ENCODE data around the gene CSTPP1.

Gene CSTPP1

DNA sequence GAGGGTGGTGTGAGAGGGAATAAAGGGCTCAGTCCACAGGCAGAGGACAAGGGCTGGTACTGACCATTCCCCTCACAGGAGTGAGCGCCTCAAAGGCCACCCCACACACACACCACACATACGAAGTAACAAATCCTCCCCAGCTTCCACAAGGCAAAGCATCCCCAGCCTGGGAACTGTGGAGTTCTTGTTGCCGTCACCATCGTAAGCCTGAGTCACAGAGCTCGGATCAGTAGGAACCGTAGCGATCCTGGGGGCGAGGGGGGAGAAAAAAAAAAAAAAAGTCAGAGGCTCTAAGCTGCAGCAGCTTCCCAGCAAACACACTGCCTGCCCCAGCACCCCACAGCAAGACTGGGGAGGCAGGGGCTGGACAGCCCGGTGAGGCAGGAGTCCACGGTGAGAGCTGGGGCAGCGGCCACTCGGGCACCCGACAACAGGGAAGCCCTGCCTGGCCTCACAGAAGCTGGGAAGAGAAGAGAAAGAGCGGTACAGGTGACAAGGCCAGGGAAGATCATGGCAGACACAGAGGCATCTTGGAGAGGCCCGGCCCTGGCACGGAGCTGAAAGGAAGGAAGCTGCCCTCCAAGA, 228.8 kb downstream of the CSTPP1 start:
- no peak for DNase-seq

DNA sequence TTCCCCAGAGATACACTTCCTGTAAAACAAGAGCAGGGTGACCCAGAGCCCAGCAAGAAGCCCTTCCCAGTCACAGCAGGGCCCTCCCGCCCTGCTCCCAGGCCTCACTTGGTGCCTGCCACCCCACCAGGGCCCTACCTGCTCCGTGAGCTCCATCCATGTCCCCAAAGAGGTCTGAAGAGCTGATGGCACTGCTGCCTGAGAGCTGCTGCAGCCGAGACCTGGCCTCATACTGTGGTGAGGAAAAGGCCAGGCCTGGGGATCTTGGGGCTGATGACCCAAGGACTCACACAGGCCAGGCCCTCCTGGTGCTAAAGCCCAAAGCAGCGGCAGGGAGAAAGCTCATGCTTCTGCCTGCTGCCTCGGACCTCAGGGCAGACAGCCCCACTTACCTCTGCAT, 229.8 kb downstream of the CSTPP1 start:
- no peak for DNase-seq

DNA sequence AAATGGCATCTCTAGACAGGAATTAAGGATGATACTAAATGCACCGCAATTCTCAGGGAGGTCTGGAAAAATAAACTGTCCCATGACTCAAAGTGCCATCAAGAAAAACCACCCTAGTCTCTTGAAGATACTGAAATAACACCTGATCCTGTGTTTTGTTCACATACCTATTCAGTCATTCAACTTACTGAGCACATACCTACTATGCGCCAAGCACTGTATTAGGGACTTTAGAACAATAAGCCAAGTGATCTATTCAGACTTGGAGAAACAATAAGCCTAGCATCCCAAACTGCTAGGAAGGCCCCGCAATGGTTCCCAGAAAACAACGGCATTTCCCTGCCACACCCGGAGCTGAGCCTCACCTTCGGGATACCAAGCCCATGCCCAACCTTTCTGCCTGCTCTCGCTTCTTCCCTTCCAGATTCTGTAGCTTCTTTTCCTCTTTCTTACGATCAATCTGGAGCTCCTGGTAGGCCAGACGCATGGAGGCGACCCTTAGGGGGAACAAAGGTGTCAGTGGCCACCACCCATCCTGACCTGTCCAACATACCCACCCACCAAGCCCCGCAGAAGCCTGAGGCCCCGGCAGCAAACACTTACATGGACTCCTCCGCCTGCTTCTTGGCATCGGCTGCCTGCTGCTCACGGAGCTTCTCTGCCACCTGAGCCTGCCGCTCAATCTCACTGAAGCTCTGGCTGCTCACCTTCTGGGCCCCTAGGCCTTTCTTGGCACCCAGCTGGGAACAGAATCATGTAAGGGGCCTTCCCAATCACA, 234.7 kb downstream of the CSTPP1 start:
- no peak for DNase-seq

DNA sequence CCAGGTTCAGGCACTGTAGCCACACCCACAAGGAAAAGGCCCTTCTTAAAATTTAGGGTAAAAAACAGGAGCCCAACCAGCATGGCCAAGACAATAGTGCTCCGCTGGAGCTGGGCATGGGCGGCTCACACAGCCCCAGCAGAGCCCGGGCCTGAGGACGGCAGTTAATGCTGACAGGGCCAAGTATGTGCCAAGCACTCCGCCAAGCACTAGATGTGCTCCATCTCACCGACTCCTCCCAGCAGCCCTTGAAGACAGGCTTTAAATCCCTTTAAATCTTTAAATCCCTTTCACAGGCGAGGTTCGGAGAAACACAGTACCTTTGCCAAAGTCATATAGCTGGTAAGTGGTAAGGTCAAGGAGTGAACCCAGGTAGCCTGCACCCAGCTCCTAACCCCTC, 235.3 kb downstream of the CSTPP1 start:
- DNase-seq, result no peak

DNA sequence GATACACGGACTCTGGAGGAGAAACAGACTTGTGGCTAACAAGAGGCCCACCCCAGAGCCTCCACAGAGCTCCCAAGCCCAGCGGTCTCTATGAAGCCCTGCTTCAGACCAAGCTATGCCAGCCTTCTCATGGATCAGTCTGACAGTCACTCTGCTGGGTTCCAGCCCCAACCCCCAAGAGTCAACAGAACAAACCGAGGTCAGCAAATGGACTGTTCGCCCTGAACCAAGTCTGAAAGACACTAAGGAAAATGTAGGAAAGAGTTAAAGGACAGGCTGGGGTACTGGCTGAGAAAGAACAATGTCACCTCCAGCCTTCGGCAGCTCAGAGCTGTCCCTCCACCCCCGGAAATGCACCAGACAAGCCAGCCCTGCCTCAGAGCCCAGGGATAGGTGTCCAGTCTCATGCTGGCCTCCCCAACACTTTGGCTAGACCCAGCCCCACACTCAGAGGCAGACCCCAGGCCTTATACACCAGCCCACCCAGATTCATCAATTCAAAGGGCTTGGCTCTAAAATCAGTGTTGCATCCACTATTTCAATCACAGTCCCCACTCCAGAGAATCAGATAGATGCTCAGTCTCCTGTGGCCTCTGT, 236.3 kb downstream of the CSTPP1 start:
- no peak for DNase-seq

DNA sequence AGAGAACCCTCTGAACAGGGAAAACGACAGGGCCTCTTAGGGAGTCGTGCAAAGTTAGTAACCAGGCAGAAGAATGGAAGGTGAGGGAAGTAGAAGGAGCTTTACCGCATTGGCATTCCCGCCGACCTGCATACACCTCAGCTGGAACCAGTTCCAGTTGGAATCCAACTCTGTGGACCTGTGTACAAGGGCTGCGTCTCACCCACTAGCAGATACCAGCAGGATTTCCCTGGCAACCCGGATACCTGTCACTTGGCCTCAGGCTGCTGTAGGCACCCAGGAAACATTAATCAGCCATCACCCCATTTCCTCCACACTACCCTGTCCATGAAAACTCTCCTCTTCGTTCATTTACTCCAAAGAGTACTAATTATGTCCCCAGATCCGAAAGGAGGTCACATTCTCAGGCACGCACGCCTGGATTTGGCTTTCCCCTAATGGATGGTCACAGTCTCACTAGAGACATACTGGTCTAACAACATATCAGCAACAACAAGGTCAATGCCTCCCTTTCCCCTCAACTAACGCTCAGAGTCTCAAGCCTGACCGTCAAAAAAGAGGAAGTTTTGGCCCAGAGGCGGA, 239.3 kb downstream of the CSTPP1 start:
- DNase-seq, result no peak

DNA sequence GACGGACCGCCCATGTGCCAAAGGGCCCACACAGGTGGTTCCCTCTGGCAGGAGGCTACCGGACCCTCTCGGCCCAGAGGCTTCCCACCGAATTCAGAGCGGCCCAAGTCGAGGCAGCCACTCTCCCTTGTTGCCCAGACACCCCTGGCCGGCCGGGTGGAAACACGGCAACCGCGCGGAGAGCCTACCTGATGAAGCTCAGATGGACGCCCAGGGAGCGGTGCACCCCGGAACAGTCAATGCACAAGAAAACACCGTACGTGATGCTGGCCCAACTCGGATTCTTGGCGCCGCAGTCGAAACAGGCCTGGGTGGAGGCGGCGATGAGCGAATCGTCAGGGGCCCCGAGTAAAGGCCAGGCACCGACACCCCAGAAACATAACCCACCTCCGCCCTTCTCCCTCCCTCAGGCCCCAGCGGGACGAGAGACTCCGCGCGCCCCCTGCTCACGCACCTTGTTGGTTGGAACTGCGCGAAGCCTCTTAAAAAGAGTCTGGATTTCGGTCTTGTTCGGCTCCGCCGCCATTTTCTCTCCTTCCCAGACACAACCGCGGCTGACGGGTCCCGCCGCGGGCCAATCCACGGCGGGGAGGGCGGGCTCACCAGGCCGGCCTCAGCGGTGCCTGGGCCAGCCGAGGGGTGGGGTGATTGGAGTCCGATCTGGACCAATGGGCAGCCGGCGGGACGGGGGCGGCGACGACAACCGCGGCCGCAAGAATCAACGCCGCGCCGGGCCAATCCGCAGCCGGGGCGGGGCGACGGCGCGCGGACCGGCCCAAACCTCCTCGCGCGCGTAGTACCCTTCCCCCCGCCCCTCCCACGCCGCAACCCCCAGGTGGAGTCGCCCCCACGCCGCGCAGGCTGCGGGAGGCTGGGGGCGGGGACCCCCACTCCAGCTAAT, 240.0 kb downstream of the CSTPP1 start, which contains the start of gene ARFGAP2:
Gene ARFGAP2 (minus strand): TSS at position 552 of the 901 bp plus-strand sequence. CDS start 26 bp downstream, at position 526.
- peak; percentile 97 for DNase-seq

DNA sequence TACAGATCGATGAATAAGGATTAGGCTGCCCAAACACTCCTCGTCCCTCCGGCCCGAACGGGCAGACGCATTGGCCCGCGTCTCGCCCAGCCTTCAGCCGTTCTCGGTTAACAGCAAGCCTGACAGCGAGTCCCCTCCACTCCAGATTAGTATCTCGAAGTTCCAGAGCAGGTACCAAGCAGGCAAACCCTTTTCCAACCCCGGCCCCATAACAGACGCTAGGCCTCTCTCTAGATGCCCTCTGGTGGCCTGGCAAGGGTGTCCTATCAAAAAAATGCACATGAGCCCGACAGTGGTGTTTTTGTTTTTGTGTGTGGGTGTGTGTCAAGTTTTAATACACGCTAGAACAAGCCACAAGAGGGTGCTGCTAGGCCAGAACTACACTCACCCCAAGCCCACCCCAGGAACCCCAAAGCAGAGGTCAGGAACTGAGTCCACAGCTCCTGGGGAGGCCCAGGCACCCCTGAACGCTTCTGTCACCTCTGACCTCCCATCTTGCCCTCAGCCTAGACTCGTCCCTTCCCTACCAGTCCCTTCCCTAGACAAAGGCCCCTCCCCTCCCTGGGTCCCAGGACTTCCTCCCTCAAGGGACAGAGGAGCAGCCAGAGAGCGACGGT, 240.8 kb downstream of the CSTPP1 start:
- peak; percentile 69 for DNase-seq

DNA sequence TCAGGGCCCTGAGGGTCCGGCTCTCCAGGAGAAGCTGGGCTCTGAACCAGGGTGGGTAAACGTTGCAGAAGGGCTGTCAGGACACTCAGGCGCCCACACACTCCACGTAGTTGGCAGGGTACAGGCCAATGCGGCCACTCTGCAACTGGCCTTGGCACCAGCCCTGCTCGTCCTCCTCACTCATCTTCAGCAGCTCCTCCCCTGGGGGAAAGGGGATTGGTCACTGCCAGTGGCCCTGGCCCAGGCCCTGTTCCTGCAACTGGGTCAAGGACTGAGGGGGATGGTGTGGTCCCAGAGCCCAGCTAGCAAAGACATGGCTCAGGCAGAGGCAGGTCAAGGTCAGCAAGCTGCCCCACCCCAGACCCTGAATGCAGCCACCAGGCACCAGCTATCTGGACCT, 241.3 kb downstream of the CSTPP1 start:
- no peak for DNase-seq

DNA sequence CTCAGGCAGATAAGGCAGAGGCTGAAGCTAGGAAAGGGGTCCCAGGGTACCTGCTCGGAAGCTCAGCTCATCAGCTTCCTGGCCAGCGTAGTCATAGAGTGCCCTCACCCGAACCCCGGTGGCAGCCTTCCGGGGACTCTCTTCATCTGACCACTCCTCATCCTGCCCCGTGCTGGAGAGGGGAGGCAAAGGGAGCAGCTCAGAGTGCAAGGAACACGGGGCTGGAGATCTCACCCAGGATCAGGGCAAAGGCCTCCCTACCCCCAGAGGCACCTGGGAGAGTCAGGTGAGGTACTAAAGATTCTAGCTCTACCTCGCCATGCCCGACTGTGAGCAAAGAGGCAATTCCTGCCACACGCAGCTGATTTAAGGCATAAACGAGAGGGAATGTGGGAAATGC, 241.8 kb downstream of the CSTPP1 start:
- DNase-seq, result no peak

DNA sequence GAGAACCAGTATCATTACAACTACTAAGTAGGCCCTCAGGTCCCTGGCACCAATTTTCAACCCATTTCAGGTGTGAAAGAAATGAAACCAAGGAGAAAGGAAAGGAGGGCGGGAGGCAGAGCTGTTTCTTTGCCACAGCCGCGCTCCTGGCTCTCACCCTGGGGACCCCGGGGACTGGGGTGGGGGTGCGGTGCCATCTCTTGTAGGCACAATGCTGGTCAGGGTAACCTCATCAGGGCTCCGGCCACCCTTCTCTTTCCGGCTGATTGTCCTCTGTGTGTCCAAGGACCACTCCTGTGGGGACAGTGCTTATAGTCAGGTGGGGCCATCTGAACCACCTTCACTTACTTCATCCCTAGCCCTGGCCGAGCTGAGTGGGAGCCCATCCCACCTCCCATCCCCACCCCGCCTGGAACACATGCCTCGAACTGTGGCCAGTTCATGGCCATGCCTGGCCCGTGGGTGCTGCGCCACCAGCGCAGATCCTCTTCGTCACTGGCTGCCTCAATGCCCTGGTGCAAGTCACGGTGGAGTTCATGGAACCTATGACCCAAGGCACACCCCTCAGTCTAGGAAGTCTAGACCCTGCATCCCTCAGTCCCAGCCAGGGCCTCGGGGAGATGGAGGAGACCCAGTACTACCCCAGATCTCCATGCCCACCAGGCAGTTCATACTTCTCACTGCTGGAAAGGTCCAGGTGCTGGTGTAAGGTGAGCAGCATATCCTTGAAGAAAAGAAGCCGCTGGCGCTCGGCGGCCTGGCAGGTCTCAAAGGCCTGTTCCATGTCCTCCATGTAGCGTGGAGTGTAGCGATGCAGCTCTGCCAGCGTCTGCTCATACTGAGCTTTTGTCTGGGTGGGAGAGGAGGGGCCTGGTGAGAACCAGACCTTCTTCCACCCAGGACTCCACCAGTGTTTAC, 242.4 kb downstream of the CSTPP1 start:
- no peak for DNase-seq

DNA sequence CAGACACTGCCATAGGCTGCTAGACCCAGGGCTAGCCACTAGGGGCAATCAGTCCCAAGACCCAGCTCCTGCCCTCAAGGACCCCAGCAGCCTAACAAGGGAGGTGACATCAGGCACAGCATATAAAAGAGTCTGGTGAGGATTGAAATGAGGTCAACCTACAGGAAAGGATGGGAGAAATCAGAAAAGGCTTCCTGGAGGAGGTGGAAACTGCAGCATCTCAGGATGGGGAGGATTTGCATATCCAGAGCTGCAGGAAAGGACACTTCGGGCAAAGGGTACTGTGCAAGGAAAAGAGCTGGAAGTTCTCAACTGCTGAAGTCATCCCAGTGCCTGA, 243.1 kb downstream of the CSTPP1 start:
- peak; percentile 40 for DNase-seq

DNA sequence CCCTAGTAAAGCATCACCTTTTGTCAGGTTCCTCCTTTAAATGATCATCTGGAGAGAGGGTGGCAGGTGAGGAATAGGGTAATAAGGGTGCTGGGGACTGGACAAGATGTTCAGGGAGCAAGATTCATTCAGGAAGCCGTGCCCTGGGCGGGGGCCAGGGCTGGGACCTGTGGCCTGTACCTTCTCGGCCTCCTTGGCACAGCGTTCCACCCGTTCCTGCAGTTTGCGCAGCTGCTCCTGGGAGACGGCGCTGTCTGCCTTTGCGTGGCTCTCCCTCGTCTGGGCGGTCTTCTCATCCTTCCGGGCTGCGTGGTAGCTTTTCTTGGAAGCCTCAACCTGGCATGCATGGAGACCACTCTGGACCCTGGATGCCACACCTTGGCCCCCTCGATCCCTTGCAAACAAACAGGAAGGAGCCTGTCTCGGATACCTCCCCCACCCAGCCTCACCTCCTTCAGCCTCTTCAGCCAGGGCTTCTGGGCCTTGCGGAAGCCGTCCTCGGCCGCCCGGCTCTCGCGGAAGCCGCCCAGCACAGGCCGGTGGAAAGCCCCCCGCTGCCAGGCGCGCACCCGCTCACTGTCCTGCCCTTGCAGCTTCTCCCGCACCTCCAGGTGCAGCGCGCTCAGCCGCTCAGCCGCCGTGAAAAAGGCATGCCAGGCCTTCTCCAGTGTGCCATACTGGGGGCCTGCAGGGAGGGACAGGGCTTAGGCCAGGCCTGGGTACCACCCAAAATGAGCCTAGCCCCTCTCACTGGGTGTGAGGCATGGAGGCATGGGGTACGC, 243.6 kb downstream of the CSTPP1 start:
- DNase-seq, result no peak

DNA sequence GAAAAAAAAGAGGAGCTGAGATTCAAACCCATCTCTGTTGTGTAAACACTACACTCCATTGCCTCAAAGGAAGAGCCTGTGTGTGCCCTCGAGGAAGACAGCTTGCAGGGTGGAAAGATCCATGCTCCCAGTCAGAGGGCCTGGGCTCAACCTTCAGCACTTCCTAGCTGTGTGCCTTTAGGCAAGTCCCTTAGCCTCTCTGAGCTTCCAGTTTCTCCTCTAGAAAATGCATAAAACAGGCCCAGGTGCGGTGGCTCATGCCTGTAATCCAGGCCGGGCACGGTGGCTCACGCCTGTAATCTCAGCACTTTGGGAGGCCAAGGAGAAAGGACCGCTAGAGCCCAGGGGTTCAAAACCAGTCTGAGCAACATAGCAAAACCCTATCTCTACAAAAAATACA, 244.7 kb downstream of the CSTPP1 start:
- DNase-seq, result no peak

DNA sequence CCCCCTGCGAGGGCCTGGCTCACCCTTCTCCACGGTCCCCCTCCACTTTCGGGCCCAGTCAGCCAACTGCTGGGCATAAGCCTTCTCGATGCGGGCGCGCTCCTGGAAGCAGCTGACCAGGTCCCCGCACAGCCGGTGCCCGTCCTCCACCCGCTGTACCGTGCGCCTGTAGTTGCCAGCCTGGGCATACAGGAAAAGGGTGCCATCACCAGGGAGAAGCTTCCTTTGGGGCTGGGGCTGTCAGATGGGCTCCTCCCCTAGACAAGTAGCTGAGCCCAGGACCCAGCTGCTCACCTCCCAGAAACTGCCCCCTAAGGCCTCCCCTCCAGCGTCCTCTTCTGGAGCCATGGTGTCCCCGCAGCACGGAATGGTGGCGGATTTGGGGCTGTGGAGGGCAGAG, 245.8 kb downstream of the CSTPP1 start:
- no peak for DNase-seq

DNA sequence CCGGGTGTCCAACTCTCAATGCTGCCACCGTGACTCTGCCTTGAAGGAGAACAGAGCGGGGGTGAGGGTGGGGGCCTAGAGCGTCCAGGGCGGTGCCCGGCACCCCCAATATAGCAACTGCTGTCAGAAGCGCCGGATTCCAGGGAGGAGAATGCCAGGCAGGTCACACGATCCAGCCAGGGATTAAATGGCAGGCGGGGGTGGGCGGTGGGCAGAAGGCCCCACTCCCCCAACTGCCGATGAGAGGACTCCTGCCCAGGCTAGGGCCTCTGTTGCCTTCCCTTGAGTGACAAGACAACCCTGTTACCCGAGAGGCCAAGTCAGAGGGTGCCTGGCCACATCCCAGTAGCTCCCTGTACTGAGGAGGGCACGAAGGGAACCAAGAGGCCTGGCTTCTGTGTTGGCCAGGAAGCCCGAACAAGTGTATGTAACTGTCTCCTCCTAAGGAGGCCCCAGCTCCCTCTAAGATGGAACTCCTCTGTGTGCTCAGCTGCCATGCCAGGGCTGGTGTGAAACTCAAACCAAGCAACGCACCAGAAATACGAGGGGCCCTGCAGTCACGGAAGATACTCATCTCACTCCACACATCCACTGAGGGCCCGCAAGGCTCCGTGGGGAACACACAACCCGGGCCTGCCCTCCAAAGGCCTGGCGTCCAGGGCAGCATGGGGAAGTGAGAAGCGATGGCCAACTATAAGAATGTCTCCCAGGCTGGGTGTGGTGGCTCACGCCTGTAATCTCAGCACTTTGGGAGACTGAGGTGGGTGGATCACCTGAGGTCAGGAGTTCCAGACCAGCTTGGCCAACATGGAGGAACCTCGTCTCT, 246.7 kb downstream of the CSTPP1 start:
- DNase-seq, result no peak

DNA sequence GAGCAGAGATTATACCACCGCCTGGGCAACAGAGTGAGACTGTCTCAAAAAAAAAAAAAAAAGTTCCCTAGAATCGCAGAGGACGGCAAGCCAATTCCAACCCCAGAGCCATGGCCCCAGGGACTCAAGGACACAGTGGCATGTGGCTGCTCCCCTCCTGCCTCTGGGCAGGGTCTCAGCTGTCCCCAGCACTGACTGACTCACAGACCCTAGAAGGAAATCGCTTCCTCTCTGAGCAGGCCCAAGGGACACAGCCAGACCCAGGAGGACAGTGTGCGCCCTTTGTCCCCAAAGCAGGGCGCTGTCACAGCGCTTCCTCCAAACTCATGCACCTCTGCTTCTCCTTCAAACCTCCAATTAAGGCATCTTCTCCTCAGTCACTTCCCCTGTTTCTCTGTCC, 247.4 kb downstream of the CSTPP1 start:
- no peak for DNase-seq

DNA sequence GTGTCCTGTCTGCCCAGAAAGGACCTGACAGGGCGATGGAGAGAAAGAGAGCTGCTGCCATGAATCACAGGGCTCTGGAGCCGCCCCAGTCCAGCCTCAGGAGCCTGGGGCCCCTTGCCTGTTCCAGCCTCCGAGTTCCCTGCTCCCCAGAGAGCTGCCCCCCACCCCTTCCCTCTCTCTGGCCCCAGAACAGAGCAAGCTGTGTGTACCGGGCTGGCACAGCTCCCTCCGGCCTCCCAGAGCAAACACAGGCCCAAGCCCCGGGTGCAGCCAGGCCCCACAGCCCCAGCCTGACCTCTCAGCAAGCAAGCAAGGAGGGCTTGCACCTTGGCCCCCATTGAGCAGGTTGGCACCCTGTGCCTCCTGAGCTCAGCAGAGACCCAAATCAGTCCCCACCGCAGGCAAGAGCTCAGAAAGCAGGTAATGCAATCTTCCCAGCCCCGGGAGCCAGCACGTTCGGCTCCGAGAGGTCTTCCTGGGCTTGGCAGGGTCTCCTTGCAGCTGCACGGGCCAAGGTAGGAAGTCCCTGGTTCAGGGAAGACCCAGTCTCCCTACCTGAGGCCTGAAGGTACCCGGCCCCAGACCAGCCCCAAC, 248.2 kb downstream of the CSTPP1 start:
- no peak for DNase-seq
